Naive thymus-derived CD4-positive, alpha-beta T cell (primary cell): Measurements from ENCODE around the gene MATN1. TPM values are rescaled to one million over a fixed set of nuclear protein-coding genes. Genes with fewer than 3 reads are reported as not detected.
A peak's percentile ranks its signal among the peaks of the same experiment; 100 is the strongest.

Experiments used
- ATAC-seq: fragments of 150-1000 bp; cut with Tn5 transposase; 2 replicates; pipeline ENCODE4 v1.10.0; 2021; ENCODE audit warnings: mild to moderate bottlenecking, moderate library complexity
- CTCF ChIA-PET: fragments of 350-600 bp; sonication (Branson Sonifier 250); formaldehyde crosslinking; loops from one replicate; lab custom pipeline; 2021; ENCODE audit warnings: antibody characterized with exemption; lab: Charles Lee
- POLR2A ChIA-PET: fragments of 350-600 bp; sonication (Branson Sonifier 250); formaldehyde crosslinking; loops from one replicate; lab custom pipeline; 2021; ENCODE audit warnings: antibody characterized with exemption, inconsistent platforms; lab: Charles Lee
- DNase-seq, 9 donors: peaks; one replicate each; pipeline versions ENCODE4 v3.0.0 to v3.0.0-alpha.2; 2020 to 2022; ENCODE audit warnings: mixed read lengths in 1 of 9
- H3K27ac ChIP-seq: one replicate; pipeline ENCODE4 v1.7.0; 2013; ENCODE audit warnings: mild to moderate bottlenecking, low read depth, low read length, moderate library complexity
- H3K27me3 ChIP-seq, 2 donors: one replicate each; pipeline ENCODE4 v1.7.0; 2013; ENCODE audit warnings: low read length in 2 of 2, mild to moderate bottlenecking in 2 of 2, moderate library complexity in 2 of 2; ENCODE audit not compliant: control insufficient read depth in 2 of 2, insufficient read depth in 2 of 2
- H3K36me3 ChIP-seq, 3 experiments: 1 replicate in 2 of 3; 2 replicates in 1 of 3; pipeline ENCODE4 v1.7.0; 2013; ENCODE audit warnings: low read length in 3 of 3, mild to moderate bottlenecking in 3 of 3, moderate library complexity in 1 of 3; ENCODE audit not compliant: insufficient read depth in 3 of 3, control insufficient read depth in 2 of 3
- H3K4me1 ChIP-seq, 2 donors: one replicate each; pipeline ENCODE4 v1.7.0; 2013; ENCODE audit warnings: low read length in 2 of 2, mild to moderate bottlenecking in 2 of 2, moderate library complexity in 1 of 2; ENCODE audit not compliant: control insufficient read depth in 2 of 2, insufficient read depth in 2 of 2
- H3K4me3 ChIP-seq: 2 replicates; pipeline ENCODE4 v1.7.0; 2013; ENCODE audit warnings: mild to moderate bottlenecking, low read length
- H3K9me3 ChIP-seq, 3 experiments: 1 replicate in 2 of 3; 2 replicates in 1 of 3; pipeline ENCODE4 v1.7.0; 2013; ENCODE audit warnings: low read length in 3 of 3; ENCODE audit not compliant: control insufficient read depth in 2 of 3
- H3K27ac Mint-ChIP-seq, 9 donors: one replicate each; pipeline ENCODE4 v1.8.0; 2020 to 2022; ENCODE audit warnings: mixed read lengths in 9 of 9, mild to moderate bottlenecking in 8 of 9, moderate library complexity in 5 of 9, inconsistent platforms in 2 of 9
- H3K27me3 Mint-ChIP-seq, 5 donors: one replicate each; pipeline ENCODE4 v1.8.0; 2021 to 2022; ENCODE audit warnings: mixed read lengths in 5 of 5, mild to moderate bottlenecking in 1 of 5
- H3K36me3 Mint-ChIP-seq, 5 donors: one replicate each; pipeline ENCODE4 v1.8.0; 2020 to 2022; ENCODE audit warnings: mixed read lengths in 5 of 5, mild to moderate bottlenecking in 3 of 5, inconsistent platforms in 1 of 5
- H3K4me1 Mint-ChIP-seq, 7 donors: one replicate each; pipeline ENCODE4 v1.8.0; 2020 to 2022; ENCODE audit warnings: mixed read lengths in 7 of 7, mild to moderate bottlenecking in 3 of 7, inconsistent platforms in 1 of 7
- H3K4me3 Mint-ChIP-seq, 10 donors: one replicate each; pipeline ENCODE4 v1.8.0; 2020 to 2022; ENCODE audit warnings: mild to moderate bottlenecking in 10 of 10, mixed read lengths in 10 of 10, moderate library complexity in 6 of 10, inconsistent platforms in 2 of 10
- H3K9me3 Mint-ChIP-seq, 11 donors: one replicate each; pipeline ENCODE4 v1.8.0; 2020 to 2022; ENCODE audit warnings: mixed read lengths in 11 of 11, mild to moderate bottlenecking in 4 of 11, inconsistent platforms in 1 of 11, moderate library complexity in 1 of 11
- intact Hi-C, 2 donors: fragments of 100-400 bp; cut with micrococcal nuclease; formaldehyde crosslinking; loops; one replicate each; pipeline ENCODE4 v1.15.1; 2023
- polyA plus RNA-seq, 2 donors: library from polyadenylated mRNA; unstranded; fragments of 300-500 nt; fragmentation: Illumina TruSeq; gene quantifications; one replicate each; pipeline ENCODE4 v1.2.3, GENCODE V29; 2021
- total RNA-seq, 6 experiments: library from RNA in 5 of 6; stranded (reverse) in 5 of 6; gene quantifications; 1 replicate in 5 of 6; 2 replicates in 1 of 6; pipeline ENCODE4 v1.2.3 and lab custom pipeline; 2021 to 2026

Gene MATN1
- total and polyA plus RNA-seq, 7 experiments from 2014 or later: 0.08 to 3.6 (median 0.22) TPM; not detected in 2

DNA sequence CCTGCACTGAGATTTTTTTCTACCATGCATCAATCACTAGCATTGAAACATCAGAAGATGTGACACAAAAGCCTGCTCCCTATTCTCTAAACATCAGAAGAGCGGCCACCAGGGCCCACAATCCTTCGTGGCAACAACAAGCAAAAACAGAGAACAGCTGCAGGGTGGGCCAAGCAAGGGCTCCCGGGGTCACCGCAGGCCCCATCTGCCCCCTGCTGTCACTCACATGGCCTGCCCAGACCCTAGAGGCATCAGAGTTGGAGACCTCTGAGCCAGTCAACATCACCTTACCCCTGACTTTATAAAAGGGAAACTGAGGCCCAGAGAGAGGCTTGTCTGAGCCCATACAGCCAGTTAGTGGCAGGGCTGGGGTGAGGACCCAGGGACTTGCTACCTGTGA lies 32.4 kb upstream of the MATN1 start:
- Histone ChIP-seq H3K4me1 (peaks cover 58 to 76% of the 10 kb centered on the region in 2 donors), H3K27ac (peak overlapping the region; percentile 98), H3K36me3 (peaks cover 0 to 19% (median 0%) of the 10 kb centered on the region in 3 experiments), H3K4me3 (peak overlapping the region; percentile 80), H3K9me3 (no peaks in the 10 kb centered on the region), H3K27me3 (no peaks in the 10 kb centered on the region)
- peaks cover 0 to 38% (median 12%) of the 10 kb centered on the region in 5 donors for H3K36me3 Mint-ChIP-seq
- no peaks in the 10 kb centered on the region for H3K9me3 Mint-ChIP-seq
- POLR2A ChIA-PET: interaction anchor here (1.3 to 42.4 kb wide), 4 partner anchors 1 to 22 kb away, joined by 3 to 1281 read pairs (median 657); partner anchors contain the start of genes LAPTM5 and MATN1
- no peak for DNase-seq
- peak overlapping the region; percentile 90 to 100 (median 97) for H3K27ac Mint-ChIP-seq
- no peaks in the 10 kb centered on the region for H3K27me3 Mint-ChIP-seq
- peak overlapping the region; percentile 95 to 100 (median 98) for H3K4me3 Mint-ChIP-seq
- no peak for ATAC-seq
- intact Hi-C loops: loop anchor here (1.0 to 10.0 kb wide), 5 partner anchors 12 to 309 kb away; partner anchors contain the start of gene PUM1 (in 1 of the 2)
- H3K4me1 Mint-ChIP-seq: peaks cover 59 to 90% (median 80%) of the 10 kb centered on the region in 7 donors
- CTCF ChIA-PET: interaction anchor here (6.7 to 12.1 kb wide), 3 partner anchors 9 to 36 kb away, joined by 53 to 133 read pairs (median 99); no protein-coding TSS in a partner anchor

DNA sequence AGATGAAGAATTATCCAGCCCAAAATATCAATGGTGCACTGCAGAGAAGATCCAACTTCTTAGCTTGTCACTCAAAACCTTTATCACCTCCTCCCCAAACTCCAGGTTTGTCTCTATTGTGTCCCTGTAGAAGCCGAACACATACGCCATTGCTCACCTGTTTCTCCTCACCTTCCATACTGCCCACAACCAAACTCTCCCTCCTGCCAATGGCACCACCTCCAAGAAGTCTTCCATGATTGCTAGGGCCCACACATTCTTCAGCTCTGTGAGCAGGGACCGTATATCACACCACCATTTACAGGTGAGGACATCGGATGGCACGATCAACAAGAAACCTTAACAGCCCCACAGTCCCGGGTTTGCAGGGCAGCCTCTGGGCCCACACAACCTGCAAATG lies 31.9 kb upstream of the MATN1 start:
- Histone ChIP-seq H3K27me3 (no peaks in the 10 kb centered on the region), H3K4me3 (peak overlapping the region; percentile 80), H3K4me1 (peaks cover 58 to 78% of the 10 kb centered on the region in 2 donors), H3K27ac (peak overlapping the region; percentile 98), H3K9me3 (no peaks in the 10 kb centered on the region), H3K36me3 (peaks cover 0 to 19% (median 0%) of the 10 kb centered on the region in 3 experiments)
- Mint-ChIP-seq H3K27ac (peak overlapping the region; percentile 90 to 100 (median 97)), H3K27me3 (no peaks in the 10 kb centered on the region), H3K4me3 (peak overlapping the region; percentile 95 to 100 (median 98)), H3K9me3 (no peaks in the 10 kb centered on the region), H3K36me3 (peaks cover 0 to 38% (median 12%) of the 10 kb centered on the region in 5 donors), H3K4me1 (peaks cover 59 to 90% (median 80%) of the 10 kb centered on the region in 7 donors)
- DNase-seq: no peak
- intact Hi-C loops: loop anchor here in 1 of 2 donors (10.0 kb wide), 1 partner anchor 309 kb away; the partner anchor contains the start of gene PUM1
- POLR2A ChIA-PET: interaction anchor here (1.3 to 42.4 kb wide), 4 partner anchors 0 to 23 kb away, joined by 3 to 1281 read pairs (median 644); partner anchors contain the start of genes LAPTM5 and MATN1
- ATAC-seq: no peak
- CTCF ChIA-PET: interaction anchor here (1.9 to 12.1 kb wide), 4 partner anchors 9 to 35 kb away, joined by 8 to 133 read pairs (median 76); no protein-coding TSS in a partner anchor

GRCh38 chr1:30754684-30755171 lies 31.3 kb upstream of the MATN1 start:
- peak overlapping the region; percentile 98 for H3K27ac ChIP-seq
- H3K4me3 Mint-ChIP-seq: peak overlapping the region; percentile 95 to 100 (median 98)
- peaks cover 0 to 19% (median 0%) of the 10 kb centered on the region in 3 experiments for H3K36me3 ChIP-seq
- H3K36me3 Mint-ChIP-seq: peaks cover 0 to 40% (median 14%) of the 10 kb centered on the region in 5 donors
- no peaks in the 10 kb centered on the region for H3K27me3 ChIP-seq
- ChIA-PET CTCF (interaction anchor here (1.9 to 12.1 kb wide), 5 partner anchors 8 to 36 kb away, joined by 4 to 133 read pairs (median 11); no protein-coding TSS in a partner anchor), POLR2A (interaction anchor here (1.3 to 42.4 kb wide), 4 partner anchors 0 to 23 kb away, joined by 3 to 1281 read pairs (median 644); partner anchors contain the start of genes LAPTM5 and MATN1)
- peak; percentile 23 for ATAC-seq
- intact Hi-C loops: loop anchor here in 1 of 2 donors (10.0 kb wide), 1 partner anchor 310 kb away; the partner anchor contains the start of gene PUM1
- no peak for DNase-seq
- H3K9me3 Mint-ChIP-seq: no peaks in the 10 kb centered on the region
- H3K4me1 Mint-ChIP-seq: peaks cover 59 to 90% (median 80%) of the 10 kb centered on the region in 7 donors
- H3K27me3 Mint-ChIP-seq: no peaks in the 10 kb centered on the region
- H3K4me1 ChIP-seq: peaks cover 57 to 78% of the 10 kb centered on the region in 2 donors
- H3K27ac Mint-ChIP-seq: peak overlapping the region; percentile 90 to 100 (median 97)
- H3K9me3 ChIP-seq: no peaks in the 10 kb centered on the region
- H3K4me3 ChIP-seq: peak overlapping the region; percentile 80

DNA sequence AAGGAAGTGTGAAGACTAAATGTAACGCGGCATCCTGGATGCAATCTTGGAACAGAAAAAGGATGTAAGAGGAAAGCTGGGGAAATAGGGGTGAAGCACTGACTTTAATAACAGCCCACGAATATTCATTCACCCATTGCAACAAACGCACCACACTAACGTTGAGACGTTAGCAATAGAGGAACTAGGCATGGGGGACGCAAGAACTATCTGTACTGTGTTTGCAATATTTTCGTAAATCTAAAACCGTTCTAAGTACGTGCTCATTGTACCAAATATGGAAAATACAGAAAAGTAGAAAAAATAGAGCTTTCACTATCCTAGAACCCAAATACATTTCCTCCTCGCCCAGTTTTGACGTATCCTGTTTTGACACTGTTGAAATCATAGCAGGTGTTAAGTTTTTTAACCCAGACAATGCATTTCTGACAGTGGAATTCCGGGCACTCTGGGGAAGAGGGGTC lies 30.3 kb upstream of the MATN1 start:
- Mint-ChIP-seq H3K4me3 (peak overlapping the region; percentile 95 to 100 (median 98)), H3K27ac (peak overlapping the region; percentile 84 to 100 (median 97)), H3K9me3 (no peaks in the 10 kb centered on the region), H3K27me3 (no peaks in the 10 kb centered on the region), H3K4me1 (peaks cover 58 to 90% (median 80%) of the 10 kb centered on the region in 7 donors), H3K36me3 (peaks cover 0 to 47% (median 16%) of the 10 kb centered on the region in 5 donors)
- CTCF ChIA-PET: interaction anchor here (1.1 to 12.1 kb wide), 6 partner anchors 7 to 35 kb away, joined by 3 to 133 read pairs (median 10); no protein-coding TSS in a partner anchor
- Histone ChIP-seq H3K4me3 (peak overlapping the region; percentile 80), H3K4me1 (peaks cover 57 to 78% of the 10 kb centered on the region in 2 donors), H3K27ac (peak overlapping the region; percentile 98), H3K27me3 (no peaks in the 10 kb centered on the region), H3K9me3 (no peaks in the 10 kb centered on the region), H3K36me3 (peaks cover 0 to 19% (median 0%) of the 10 kb centered on the region in 3 experiments)
- no peak for ATAC-seq
- peak in 7 of 9 donors; percentile 50 to 75 (median 66) for DNase-seq
- intact Hi-C loops: loop anchor here in 1 of 2 donors (10.0 kb wide), 1 partner anchor 311 kb away; the partner anchor contains the start of gene PUM1
- POLR2A ChIA-PET: interaction anchor here (0.7 to 42.4 kb wide), 4 partner anchors 2 to 29 kb away, joined by 3 to 1281 read pairs (median 643); partner anchors contain the start of genes LAPTM5 and MATN1

DNA sequence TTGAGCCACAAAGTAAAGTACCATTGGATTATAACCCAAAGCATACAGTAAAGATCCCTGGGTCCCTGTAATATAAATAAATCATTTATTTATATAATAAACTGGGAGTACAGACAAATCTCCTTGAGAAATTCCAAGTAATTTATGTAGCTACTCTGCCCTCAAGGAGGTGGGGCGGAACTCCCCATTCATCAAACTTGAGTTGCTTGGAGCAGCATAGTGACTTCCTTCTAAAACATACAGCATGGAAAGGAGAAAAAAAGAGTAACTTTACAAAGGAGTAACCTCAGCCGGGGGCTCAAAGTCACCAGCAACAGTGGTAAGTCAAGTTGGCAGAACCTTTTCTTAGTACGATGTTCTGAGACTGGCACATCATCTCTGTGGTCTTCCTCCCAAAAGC lies 29.7 kb upstream of the MATN1 start:
- CTCF ChIA-PET: interaction anchor here (0.6 to 12.1 kb wide), 7 partner anchors 7 to 403 kb away, joined by 3 to 133 read pairs (median 8); no protein-coding TSS in a partner anchor

GRCh38 chr1:30752651-30752908 lies 29.2 kb upstream of the MATN1 start:
- ATAC-seq: no peak
- DNase-seq: no peak
- peaks cover 0 to 23% (median 0%) of the 10 kb centered on the region in 3 experiments for H3K36me3 ChIP-seq
- H3K4me3 ChIP-seq: peak overlapping the region; percentile 34
- ChIA-PET CTCF (interaction anchor here (0.6 to 12.1 kb wide), 6 partner anchors 6 to 403 kb away, joined by 3 to 133 read pairs (median 6); no protein-coding TSS in a partner anchor), POLR2A (interaction anchor here (1.2 to 42.4 kb wide), 5 partner anchors 3 to 30 kb away, joined by 3 to 1281 read pairs (median 6); partner anchors contain the start of genes LAPTM5 and MATN1)
- peaks cover 59 to 92% (median 82%) of the 10 kb centered on the region in 7 donors for H3K4me1 Mint-ChIP-seq
- intact Hi-C loops: loop anchor here in 1 of 2 donors (10.0 kb wide), 1 partner anchor 312 kb away; the partner anchor contains the start of gene PUM1
- H3K9me3 Mint-ChIP-seq: no peaks in the 10 kb centered on the region
- H3K9me3 ChIP-seq: no peaks in the 10 kb centered on the region
- H3K27me3 Mint-ChIP-seq: no peaks in the 10 kb centered on the region
- H3K4me1 ChIP-seq: peaks cover 57 to 79% of the 10 kb centered on the region in 2 donors
- H3K27ac ChIP-seq: peak overlapping the region; percentile 98
- H3K27me3 ChIP-seq: no peaks in the 10 kb centered on the region
- H3K27ac Mint-ChIP-seq: peak overlapping the region; percentile 90 to 100 (median 97)
- H3K4me3 Mint-ChIP-seq: peak overlapping the region; percentile 33 to 100 (median 98)
- peaks cover 0 to 57% (median 18%) of the 10 kb centered on the region in 5 donors for H3K36me3 Mint-ChIP-seq

More for the DNA sequence above, 29.7 kb upstream of the MATN1 start:
- H3K4me1 Mint-ChIP-seq: peaks cover 58 to 90% (median 80%) of the 10 kb centered on the region in 7 donors
- H3K9me3 ChIP-seq: no peaks in the 10 kb centered on the region
- H3K36me3 ChIP-seq: peaks cover 0 to 19% (median 0%) of the 10 kb centered on the region in 3 experiments
- no peak for DNase-seq
- H3K4me3 Mint-ChIP-seq: peak overlapping the region; percentile 95 to 100 (median 98)
- no peaks in the 10 kb centered on the region for H3K27me3 ChIP-seq
- intact Hi-C loops: loop anchor here in 1 of 2 donors (10.0 kb wide), 1 partner anchor 312 kb away; the partner anchor contains the start of gene PUM1
- H3K9me3 Mint-ChIP-seq: no peaks in the 10 kb centered on the region
- no peak for ATAC-seq
- H3K4me1 ChIP-seq: peaks cover 57 to 78% of the 10 kb centered on the region in 2 donors
- H3K36me3 Mint-ChIP-seq: peaks cover 0 to 53% (median 18%) of the 10 kb centered on the region in 5 donors
- peak overlapping the region; percentile 80 for H3K4me3 ChIP-seq
- no peaks in the 10 kb centered on the region for H3K27me3 Mint-ChIP-seq
- POLR2A ChIA-PET: interaction anchor here (1.2 to 42.4 kb wide), 5 partner anchors 2 to 30 kb away, joined by 3 to 1281 read pairs (median 6); partner anchors contain the start of genes LAPTM5 and MATN1
- peak overlapping the region; percentile 98 for H3K27ac ChIP-seq
- H3K27ac Mint-ChIP-seq: peak overlapping the region; percentile 90 to 100 (median 97)
